HL-60 (cell line): ENCODE measurements around the gene MRPS23.
A peak's percentile ranks its signal among the peaks of the same experiment; 100 is the strongest.

ENCODE experiments used
- DNase-seq, 2 experiments: peaks; one replicate each; pipeline ENCODE4 v3.0.0-alpha.2; 2010 to 2020; ENCODE audit warnings: low read depth in 1 of 2, low spot score in 1 of 2
- H3K27ac ChIP-seq: fragments of 250-450 bp; sonication (Bioruptor Pico); replicated peaks from 2 replicates; pipeline ENCODE4 v1.5.1; 2020; ENCODE audit warnings: mild to moderate bottlenecking, moderate library complexity
- H3K27me3 ChIP-seq: fragments of 250-450 bp; sonication (Bioruptor Pico); 2 replicates; pipeline ENCODE4 v1.5.1; 2021; ENCODE audit warnings: mild to moderate bottlenecking, moderate library complexity; ENCODE audit not compliant: insufficient read depth, poor library complexity, severe bottlenecking
- H3K4me3 ChIP-seq: replicated peaks from 2 replicates; pipeline ENCODE4 v1.5.1; 2011; ENCODE audit warnings: mild to moderate bottlenecking, control low read depth, low read length; ENCODE audit not compliant: insufficient read depth
- GABPA ChIP-seq: IDR thresholded peaks from 2 replicates; pipeline ENCODE4 v1.6.1; 2012; ENCODE audit warnings: low read depth
- POLR2AphosphoS5 ChIP-seq: IDR thresholded peaks from 2 replicates; pipeline ENCODE4 v1.6.1; 2012; ENCODE audit warnings: low read depth
- SPI1 ChIP-seq: IDR thresholded peaks from 2 replicates; pipeline ENCODE4 v1.6.1; 2012; ENCODE audit warnings: low read depth, mild to moderate bottlenecking, borderline replicate concordance
- TF ChIP-seq, protein P1 (sequence below): IDR thresholded peaks from one replicate; pipeline ENCODE4 v1.5.1; 2011; ENCODE audit warnings: low read length, control low read depth, inconsistent platforms; ENCODE audit not compliant: insufficient read depth
- TF ChIP-seq, protein P2 (sequence below): IDR thresholded peaks from 2 replicates; pipeline ENCODE4 v1.6.1; 2012; ENCODE audit warnings: low read depth; ENCODE audit not compliant: insufficient replicate concordance

Gene MRPS23

GRCh38 chr17:57866723-57867122 lies 16.9 kb upstream of the MRPS23 start:
- Histone ChIP-seq H3K27ac (peak overlapping the region; percentile 92), H3K4me3 (no peak overlapping the region), H3K27me3 (no peaks in the 10 kb centered on the region)
- TF ChIP-seq SPI1 (no peak), GABPA (no peak), POLR2AphosphoS5 (no peak)
- TF ChIP-seq, protein P1, sequence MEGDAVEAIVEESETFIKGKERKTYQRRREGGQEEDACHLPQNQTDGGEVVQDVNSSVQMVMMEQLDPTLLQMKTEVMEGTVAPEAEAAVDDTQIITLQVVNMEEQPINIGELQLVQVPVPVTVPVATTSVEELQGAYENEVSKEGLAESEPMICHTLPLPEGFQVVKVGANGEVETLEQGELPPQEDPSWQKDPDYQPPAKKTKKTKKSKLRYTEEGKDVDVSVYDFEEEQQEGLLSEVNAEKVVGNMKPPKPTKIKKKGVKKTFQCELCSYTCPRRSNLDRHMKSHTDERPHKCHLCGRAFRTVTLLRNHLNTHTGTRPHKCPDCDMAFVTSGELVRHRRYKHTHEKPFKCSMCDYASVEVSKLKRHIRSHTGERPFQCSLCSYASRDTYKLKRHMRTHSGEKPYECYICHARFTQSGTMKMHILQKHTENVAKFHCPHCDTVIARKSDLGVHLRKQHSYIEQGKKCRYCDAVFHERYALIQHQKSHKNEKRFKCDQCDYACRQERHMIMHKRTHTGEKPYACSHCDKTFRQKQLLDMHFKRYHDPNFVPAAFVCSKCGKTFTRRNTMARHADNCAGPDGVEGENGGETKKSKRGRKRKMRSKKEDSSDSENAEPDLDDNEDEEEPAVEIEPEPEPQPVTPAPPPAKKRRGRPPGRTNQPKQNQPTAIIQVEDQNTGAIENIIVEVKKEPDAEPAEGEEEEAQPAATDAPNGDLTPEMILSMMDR, result no peak
- TF ChIP-seq, protein P2, sequence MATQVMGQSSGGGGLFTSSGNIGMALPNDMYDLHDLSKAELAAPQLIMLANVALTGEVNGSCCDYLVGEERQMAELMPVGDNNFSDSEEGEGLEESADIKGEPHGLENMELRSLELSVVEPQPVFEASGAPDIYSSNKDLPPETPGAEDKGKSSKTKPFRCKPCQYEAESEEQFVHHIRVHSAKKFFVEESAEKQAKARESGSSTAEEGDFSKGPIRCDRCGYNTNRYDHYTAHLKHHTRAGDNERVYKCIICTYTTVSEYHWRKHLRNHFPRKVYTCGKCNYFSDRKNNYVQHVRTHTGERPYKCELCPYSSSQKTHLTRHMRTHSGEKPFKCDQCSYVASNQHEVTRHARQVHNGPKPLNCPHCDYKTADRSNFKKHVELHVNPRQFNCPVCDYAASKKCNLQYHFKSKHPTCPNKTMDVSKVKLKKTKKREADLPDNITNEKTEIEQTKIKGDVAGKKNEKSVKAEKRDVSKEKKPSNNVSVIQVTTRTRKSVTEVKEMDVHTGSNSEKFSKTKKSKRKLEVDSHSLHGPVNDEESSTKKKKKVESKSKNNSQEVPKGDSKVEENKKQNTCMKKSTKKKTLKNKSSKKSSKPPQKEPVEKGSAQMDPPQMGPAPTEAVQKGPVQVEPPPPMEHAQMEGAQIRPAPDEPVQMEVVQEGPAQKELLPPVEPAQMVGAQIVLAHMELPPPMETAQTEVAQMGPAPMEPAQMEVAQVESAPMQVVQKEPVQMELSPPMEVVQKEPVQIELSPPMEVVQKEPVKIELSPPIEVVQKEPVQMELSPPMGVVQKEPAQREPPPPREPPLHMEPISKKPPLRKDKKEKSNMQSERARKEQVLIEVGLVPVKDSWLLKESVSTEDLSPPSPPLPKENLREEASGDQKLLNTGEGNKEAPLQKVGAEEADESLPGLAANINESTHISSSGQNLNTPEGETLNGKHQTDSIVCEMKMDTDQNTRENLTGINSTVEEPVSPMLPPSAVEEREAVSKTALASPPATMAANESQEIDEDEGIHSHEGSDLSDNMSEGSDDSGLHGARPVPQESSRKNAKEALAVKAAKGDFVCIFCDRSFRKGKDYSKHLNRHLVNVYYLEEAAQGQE, result no peak
- DNase-seq, result no peak

DNA sequence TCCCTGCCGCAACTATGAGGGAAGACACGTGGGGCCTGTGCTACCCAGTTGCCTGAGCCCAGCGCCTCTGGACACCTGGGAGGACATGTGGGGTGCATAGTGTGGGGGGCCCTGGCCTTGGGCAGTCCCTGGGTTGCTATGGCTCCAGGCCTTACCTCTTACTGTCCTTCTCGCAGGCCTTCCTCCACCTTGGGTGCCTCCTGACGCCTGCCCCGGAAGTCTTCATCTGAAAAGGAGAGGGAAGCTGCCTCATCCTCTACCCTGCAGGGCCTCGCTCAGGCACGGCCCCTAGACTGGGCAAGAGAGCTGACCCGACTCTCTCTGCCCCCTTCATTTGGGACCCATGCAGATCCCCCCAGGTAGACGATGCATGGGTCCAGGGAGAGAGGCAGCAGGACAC lies 16.5 kb upstream of the MRPS23 start:
- TF ChIP-seq, protein P2, result no peak
- TF ChIP-seq GABPA, result no peak
- no peak for TF ChIP-seq POLR2AphosphoS5
- TF ChIP-seq, protein P1, result no peak
- TF ChIP-seq SPI1, result no peak
- peak overlapping the region; percentile 92; the same call in 1 of the 2 replicates for H3K27ac ChIP-seq
- no peak for DNase-seq
- no peak overlapping the region for H3K4me3 ChIP-seq
- no peaks in the 10 kb centered on the region for H3K27me3 ChIP-seq

DNA sequence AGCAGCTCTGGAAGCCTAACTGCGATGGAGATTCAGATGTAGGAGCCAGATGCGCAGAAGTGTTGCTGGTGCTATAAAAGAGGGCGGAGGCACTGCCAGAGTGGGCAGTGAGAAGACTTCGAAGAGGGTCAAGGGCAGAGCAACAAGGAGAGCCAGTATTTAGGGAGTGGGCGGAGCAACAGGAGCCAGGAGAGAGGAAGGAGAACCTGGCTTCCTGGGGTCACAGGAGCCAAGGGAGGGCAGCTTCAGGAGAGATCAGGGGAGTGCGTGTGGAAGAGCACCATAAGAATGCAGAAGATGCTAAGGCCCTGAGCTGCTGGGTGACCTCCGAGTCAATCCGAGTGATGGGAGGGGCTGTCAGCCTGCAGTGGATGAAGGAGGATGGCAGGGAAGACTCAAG lies 14.4 kb upstream of the MRPS23 start:
- no peak for TF ChIP-seq GABPA
- H3K4me3 ChIP-seq, result no peak overlapping the region
- no peak overlapping the region for H3K27ac ChIP-seq
- no peaks in the 10 kb centered on the region for H3K27me3 ChIP-seq
- no peak for DNase-seq

DNA sequence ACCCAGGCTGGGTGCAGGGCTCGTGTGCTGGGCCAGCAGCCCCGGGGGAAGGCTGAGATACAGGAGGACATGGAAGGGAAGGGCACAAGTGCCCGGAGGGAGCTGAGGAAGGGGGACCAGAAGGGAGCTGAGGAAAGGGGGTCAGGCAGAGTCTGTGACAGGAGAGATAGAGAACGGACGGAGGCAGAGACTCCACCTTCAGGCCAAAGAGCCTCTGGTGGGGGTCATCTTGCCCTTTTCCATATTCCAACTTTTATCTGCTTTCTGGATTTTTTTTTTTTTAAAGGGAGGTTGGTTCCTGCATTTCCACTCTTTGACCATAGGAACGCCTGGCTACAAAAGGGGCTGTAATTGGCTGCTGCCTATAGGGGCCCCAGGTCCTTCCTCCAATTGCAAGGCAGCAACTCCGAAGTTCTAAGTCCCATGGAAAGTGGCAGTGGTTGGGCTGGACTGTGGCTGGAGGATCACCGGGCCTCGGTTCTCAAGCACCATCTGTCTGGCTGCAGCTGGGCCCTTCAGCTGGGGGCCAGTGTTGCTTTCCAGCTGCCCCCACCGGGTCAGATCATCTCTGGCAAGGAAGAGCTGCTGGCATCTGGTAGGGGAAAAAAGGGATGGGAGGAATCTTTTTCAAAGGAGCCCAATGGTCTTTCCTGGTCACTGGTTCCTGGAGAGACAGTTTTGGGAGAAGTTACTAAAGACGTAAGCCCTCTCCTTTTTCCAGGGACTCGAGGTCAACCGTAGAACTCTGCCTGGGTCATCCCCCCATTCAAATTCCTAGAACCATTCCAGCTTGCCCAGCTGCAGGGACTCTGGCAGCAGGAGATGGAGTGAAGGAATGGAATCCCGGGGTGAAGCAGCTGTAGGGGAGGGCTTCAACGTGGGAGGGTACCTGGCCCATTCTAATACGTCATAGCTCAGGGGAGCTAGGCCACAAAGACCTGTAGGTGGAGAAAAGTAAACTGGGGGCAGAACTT lies 13.1 kb upstream of the MRPS23 start:
- TF ChIP-seq, protein P2, result no peak
- TF ChIP-seq POLR2AphosphoS5 (no peak), SPI1 (no peak), GABPA (no peak)
- TF ChIP-seq, protein P1, result no peak
- no peak for DNase-seq
- H3K27ac ChIP-seq, result no peak overlapping the region
- no peak overlapping the region for H3K4me3 ChIP-seq
- no peaks in the 10 kb centered on the region for H3K27me3 ChIP-seq
